ENCODE data around the gene EXOC4. TPM values are rescaled to one million over a fixed set of nuclear protein-coding genes. Genes with fewer than 3 reads are reported as not detected.

EXOC4 gene
- total RNA-seq, 2 donors from 2014 or later = 106 to 115 TPM

DNA sequence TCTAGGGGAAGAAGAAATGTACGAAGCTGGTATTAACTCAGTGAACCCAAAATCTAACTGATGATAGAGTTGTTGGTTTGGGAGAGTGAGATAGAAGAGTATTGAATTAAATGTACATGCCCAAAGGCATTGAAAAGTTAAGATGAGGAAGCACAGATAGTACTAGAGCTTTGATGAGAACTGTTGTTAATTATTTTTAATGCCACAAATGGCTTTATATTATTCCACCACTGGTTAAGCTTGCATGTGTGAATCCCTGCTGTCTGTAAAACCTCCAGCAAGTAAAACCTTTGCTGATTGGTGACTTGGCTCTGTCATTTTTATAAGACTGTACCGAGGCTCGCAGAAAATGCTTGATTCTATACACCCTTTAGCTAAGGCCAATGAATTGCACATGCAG lies 491.6 kb downstream of the EXOC4 start:
- Histone ChIP-seq H3K36me3 (ENCODE audit: control insufficient read depth, insufficient read depth, low read length) (no peaks in the 10 kb centered on the region), H3K4me1 (ENCODE audit: control insufficient read depth, insufficient read depth, low read length) (peaks cover 18% of the 10 kb centered on the region), H3K9me3 (ENCODE audit: control insufficient read depth, low read length) (no peaks in the 10 kb centered on the region), H3K9ac (ENCODE audit: extremely low read depth, low read length, poor library complexity, severe bottlenecking) (no peak overlapping the region), H3K4me3 (ENCODE audit: low read length) (no peak overlapping the region), H3K27ac (ENCODE audit: low read depth, low read length) (no peak overlapping the region), H3K27me3 (ENCODE audit: control insufficient read depth, insufficient read depth, low read length, poor library complexity, severe bottlenecking) (no peaks in the 10 kb centered on the region)
- Mint-ChIP-seq H3K9me3 (no peaks in the 10 kb centered on the region), H3K36me3 (ENCODE audit: low read depth) (no peaks in the 10 kb centered on the region), H3K27ac (no peak overlapping the region), H3K27me3 (ENCODE audit: insufficient read depth) (no peaks in the 10 kb centered on the region), H3K4me3 (no peak overlapping the region), H3K4me1 (peaks cover 43% of the 10 kb centered on the region)
- no peak for DNase-seq
- 92 to 94% methylated on average over 3 of the region's 3 CpGs for WGBS, 2 experiments (ENCODE audit: insufficient coverage in 1 of 2, insufficient read length in 1 of 2)
- TF ChIP-seq, protein P1, sequence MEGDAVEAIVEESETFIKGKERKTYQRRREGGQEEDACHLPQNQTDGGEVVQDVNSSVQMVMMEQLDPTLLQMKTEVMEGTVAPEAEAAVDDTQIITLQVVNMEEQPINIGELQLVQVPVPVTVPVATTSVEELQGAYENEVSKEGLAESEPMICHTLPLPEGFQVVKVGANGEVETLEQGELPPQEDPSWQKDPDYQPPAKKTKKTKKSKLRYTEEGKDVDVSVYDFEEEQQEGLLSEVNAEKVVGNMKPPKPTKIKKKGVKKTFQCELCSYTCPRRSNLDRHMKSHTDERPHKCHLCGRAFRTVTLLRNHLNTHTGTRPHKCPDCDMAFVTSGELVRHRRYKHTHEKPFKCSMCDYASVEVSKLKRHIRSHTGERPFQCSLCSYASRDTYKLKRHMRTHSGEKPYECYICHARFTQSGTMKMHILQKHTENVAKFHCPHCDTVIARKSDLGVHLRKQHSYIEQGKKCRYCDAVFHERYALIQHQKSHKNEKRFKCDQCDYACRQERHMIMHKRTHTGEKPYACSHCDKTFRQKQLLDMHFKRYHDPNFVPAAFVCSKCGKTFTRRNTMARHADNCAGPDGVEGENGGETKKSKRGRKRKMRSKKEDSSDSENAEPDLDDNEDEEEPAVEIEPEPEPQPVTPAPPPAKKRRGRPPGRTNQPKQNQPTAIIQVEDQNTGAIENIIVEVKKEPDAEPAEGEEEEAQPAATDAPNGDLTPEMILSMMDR (conservative IDR thresholded peaks at IDR 0.05) = no peak

DNA sequence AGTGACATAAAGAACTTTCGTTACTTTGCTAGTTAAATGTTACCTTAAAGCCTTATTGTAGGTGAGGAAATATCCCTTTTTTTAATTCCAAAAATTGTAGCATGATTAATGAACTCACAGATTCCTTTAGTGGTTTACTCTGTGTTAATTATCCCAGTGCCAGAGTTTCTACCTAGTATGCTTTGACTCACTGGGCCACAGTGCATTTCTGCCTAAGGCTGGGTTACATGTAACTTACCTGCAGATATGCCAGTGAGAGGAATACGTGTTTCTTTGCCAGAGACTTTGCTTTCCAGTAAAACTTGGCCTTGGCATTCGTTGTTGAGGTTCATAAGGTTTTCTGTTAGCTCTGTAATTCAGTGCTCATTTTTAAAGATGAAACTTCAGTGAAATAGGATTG lies 493.4 kb downstream of the EXOC4 start:
- H3K4me1 ChIP-seq (ENCODE audit: control insufficient read depth, insufficient read depth, low read length) = peaks cover 18% of the 10 kb centered on the region
- TF ChIP-seq, protein P1 (conservative IDR thresholded peaks at IDR 0.05) = no peak
- H3K4me3 ChIP-seq (ENCODE audit: low read length) = no peak overlapping the region
- no peak overlapping the region for H3K9ac ChIP-seq (ENCODE audit: extremely low read depth, low read length, poor library complexity, severe bottlenecking)
- no peak overlapping the region for H3K27ac ChIP-seq (ENCODE audit: low read depth, low read length)
- no peaks in the 10 kb centered on the region for H3K9me3 ChIP-seq (ENCODE audit: control insufficient read depth, low read length)
- WGBS, 2 experiments (ENCODE audit: insufficient coverage in 1 of 2, insufficient read length in 1 of 2) = 89% methylated on average over 2 to 3 of the region's 3 CpGs
- Mint-ChIP-seq H3K4me1 (peaks cover 56% of the 10 kb centered on the region), H3K36me3 (ENCODE audit: low read depth) (no peaks in the 10 kb centered on the region), H3K27me3 (ENCODE audit: insufficient read depth) (no peaks in the 10 kb centered on the region), H3K27ac (peak overlapping the region; percentile 20), H3K9me3 (no peaks in the 10 kb centered on the region), H3K4me3 (no peak overlapping the region)
- no peak for DNase-seq
- no peaks in the 10 kb centered on the region for H3K27me3 ChIP-seq (ENCODE audit: control insufficient read depth, insufficient read depth, low read length, poor library complexity, severe bottlenecking)
- H3K36me3 ChIP-seq (ENCODE audit: control insufficient read depth, insufficient read depth, low read length) = no peaks in the 10 kb centered on the region

DNA sequence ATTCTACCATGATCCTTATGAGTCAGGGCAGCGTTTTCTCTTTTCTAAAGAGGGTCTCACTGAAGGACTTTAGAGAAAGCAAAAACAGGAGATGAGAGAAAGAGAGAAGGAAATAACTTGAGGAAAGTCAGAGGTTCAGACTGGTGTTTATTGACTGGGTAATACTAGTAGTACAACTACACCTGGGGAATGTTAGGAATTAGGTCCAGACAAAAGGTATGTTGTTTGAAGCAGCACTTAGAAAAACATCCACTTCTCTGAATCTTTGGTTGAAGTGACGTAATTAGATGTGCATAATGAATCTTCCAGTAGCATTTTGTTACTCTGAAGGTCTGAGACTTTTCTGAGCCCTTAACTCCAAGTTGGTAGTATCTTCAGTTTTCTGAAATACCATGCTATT lies 494.0 kb downstream of the EXOC4 start:
- 49 to 100% methylated on average over 1 to 2 of the region's 2 CpGs for WGBS, 2 experiments (ENCODE audit: insufficient coverage in 1 of 2, insufficient read length in 1 of 2)
- Histone ChIP-seq H3K9ac (ENCODE audit: extremely low read depth, low read length, poor library complexity, severe bottlenecking) (no peak overlapping the region), H3K27me3 (ENCODE audit: control insufficient read depth, insufficient read depth, low read length, poor library complexity, severe bottlenecking) (no peaks in the 10 kb centered on the region), H3K36me3 (ENCODE audit: control insufficient read depth, insufficient read depth, low read length) (no peaks in the 10 kb centered on the region), H3K4me3 (ENCODE audit: low read length) (no peak overlapping the region), H3K4me1 (ENCODE audit: control insufficient read depth, insufficient read depth, low read length) (peaks cover 18% of the 10 kb centered on the region), H3K9me3 (ENCODE audit: control insufficient read depth, low read length) (no peaks in the 10 kb centered on the region), H3K27ac (ENCODE audit: low read depth, low read length) (no peak overlapping the region)
- Mint-ChIP-seq H3K27ac (no peak overlapping the region), H3K4me1 (peaks cover 55% of the 10 kb centered on the region), H3K36me3 (ENCODE audit: low read depth) (no peaks in the 10 kb centered on the region), H3K9me3 (no peaks in the 10 kb centered on the region), H3K27me3 (ENCODE audit: insufficient read depth) (no peaks in the 10 kb centered on the region), H3K4me3 (no peak overlapping the region)
- TF ChIP-seq, protein P1 (conservative IDR thresholded peaks at IDR 0.05) = no peak
- no peak for DNase-seq
